HG02840 (cell line): ENCODE measurements around the gene TLCD3B.

Experiments
- ATAC-seq: cut with Tn5 transposase; IDR thresholded peaks from one replicate; pipeline ENCODE4 v1.9.1; 2021; ENCODE audit warnings: mild to moderate bottlenecking, moderate library complexity, moderate number of reproducible peaks; ENCODE audit not compliant: unreplicated experiment, low FRiP score

TLCD3B gene

GRCh38 chr16:29975134-29975538, 55.9 kb downstream of the TLCD3B start:
- ATAC-seq = no peak
